ENCODE data around the gene STOM. TPM values are rescaled to one million over a fixed set of nuclear protein-coding genes. Genes with fewer than 3 reads are reported as not detected.

The STOM gene
- total and polyA plus RNA-seq, 4 donors, result 40.5 to 106 (median 63.9) TPM

DNA sequence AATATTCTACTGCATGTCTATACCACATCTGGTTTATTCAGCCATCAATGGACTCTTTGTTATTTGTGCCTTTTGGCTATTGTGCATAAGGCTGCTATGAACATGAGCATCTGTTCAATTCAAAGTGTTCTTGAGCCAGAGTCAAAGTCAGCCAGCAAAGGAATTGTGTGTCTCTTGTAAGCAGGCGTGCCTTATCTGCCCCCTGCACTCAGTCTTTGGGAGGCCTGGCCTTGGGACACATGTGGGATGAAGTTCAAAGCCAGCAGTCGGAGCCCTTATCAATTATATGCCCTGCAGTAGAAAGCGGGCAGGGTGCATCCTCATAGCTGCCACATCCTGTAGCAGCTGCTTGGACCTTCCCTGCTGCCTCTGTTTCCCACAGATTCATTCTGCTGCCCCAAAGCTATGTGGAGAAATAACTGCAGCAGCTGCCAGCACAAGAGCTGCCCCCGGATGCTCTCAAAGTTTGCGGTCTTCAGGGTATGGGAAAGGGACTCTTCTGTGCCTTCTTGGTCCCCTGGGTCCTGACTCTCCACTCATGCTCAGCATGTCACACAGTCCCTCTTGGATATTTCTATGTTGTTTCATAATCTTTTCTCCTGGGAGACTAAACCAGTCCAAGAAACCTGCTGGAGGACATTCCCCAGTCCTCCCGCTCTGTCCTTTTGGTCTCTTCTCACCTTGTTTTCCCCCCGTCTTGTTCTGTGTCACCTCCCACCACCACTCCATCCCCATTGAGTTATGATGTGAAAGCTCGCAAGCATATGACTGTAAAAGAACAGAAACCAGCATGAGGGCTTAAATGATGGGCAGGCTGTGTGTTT is 35.9 kb downstream of the STOM start:
- no peaks in the 10 kb centered on the region for H3K4me1 ChIP-seq (ENCODE audit: control insufficient read depth, insufficient read depth, low read length)

DNA sequence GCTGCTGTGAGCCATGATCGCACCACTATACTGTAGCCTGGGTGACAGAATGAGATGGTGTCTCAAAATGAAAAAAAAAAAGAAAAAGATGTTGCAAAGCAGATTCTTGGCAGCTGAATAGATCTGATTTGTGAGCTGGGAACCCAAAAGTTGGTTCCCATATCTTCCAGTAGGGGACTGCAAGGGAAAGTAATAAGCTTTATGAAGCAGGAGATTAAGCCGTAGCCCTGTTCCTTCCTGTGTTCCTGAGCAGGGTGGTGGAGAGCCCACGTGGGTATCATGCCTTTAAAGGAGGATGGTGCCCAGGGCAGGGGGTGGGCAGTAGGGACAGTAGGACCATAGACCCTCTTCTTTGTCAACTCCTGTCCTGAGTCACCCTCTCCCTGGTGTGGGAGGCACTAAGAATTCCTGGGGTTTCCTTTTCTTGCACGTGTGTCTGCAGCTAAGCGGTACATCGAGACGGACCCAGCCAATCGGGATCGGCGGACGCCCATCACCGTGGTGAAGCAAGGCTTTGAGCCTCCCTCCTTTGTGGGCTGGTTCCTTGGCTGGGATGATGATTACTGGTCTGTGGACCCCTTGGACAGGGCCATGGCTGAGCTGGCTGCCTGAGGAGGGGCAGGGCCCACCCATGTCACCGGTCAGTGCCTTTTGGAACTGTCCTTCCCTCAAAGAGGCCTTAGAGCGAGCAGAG is 37.9 kb downstream of the STOM start:
- Histone ChIP-seq H3K27ac (ENCODE audit: low read depth, low read length) (no peak overlapping the region), H3K4me3 (ENCODE audit: low read depth, low read length) (no peak overlapping the region), H3K36me3 (ENCODE audit: control insufficient read depth, insufficient read depth, low read length) (peaks cover 22% of the 10 kb centered on the region), H3K4me1 (ENCODE audit: control insufficient read depth, insufficient read depth, low read length) (no peaks in the 10 kb centered on the region), H3K27me3 (ENCODE audit: control insufficient read depth, insufficient read depth, low read length) (no peaks in the 10 kb centered on the region), H3K9me3 (ENCODE audit: control insufficient read depth, insufficient read depth, low read length) (no peaks in the 10 kb centered on the region)
- DNase-seq (ENCODE audit: low read depth in 4 of 6, low spot score in 6 of 6), result no peak
- 91% methylated on average over 12 of the region's 14 CpGs for WGBS (ENCODE audit: insufficient coverage)

More for the DNA sequence above, 35.9 kb downstream of the STOM start:
- H3K27ac ChIP-seq (ENCODE audit: low read depth, low read length), result no peak overlapping the region
- H3K4me3 ChIP-seq (ENCODE audit: low read depth, low read length), result no peak overlapping the region
- peaks cover 10% of the 10 kb centered on the region for H3K36me3 ChIP-seq (ENCODE audit: control insufficient read depth, insufficient read depth, low read length)
- no peaks in the 10 kb centered on the region for H3K9me3 ChIP-seq (ENCODE audit: control insufficient read depth, insufficient read depth, low read length)
- DNase-seq (ENCODE audit: low read depth in 4 of 6, low spot score in 6 of 6), result no peak
- H3K27me3 ChIP-seq (ENCODE audit: control insufficient read depth, insufficient read depth, low read length), result no peaks in the 10 kb centered on the region
- 83% methylated on average over 6 of the region's 8 CpGs for WGBS (ENCODE audit: insufficient coverage)

GRCh38 chr9:121331549-121331948 is 38.5 kb downstream of the STOM start:
- H3K36me3 ChIP-seq (ENCODE audit: control insufficient read depth, insufficient read depth, low read length), result peaks cover 28% of the 10 kb centered on the region
- no peaks in the 10 kb centered on the region for H3K9me3 ChIP-seq (ENCODE audit: control insufficient read depth, insufficient read depth, low read length)
- no peaks in the 10 kb centered on the region for H3K27me3 ChIP-seq (ENCODE audit: control insufficient read depth, insufficient read depth, low read length)
- H3K4me3 ChIP-seq (ENCODE audit: low read depth, low read length), result no peak overlapping the region
- DNase-seq (ENCODE audit: low read depth in 4 of 6, low spot score in 6 of 6), result no peak
- no peak overlapping the region for H3K27ac ChIP-seq (ENCODE audit: low read depth, low read length)
- WGBS (ENCODE audit: insufficient coverage), result 94% methylated on average over 2 of the region's 3 CpGs
- H3K4me1 ChIP-seq (ENCODE audit: control insufficient read depth, insufficient read depth, low read length), result no peaks in the 10 kb centered on the region

DNA sequence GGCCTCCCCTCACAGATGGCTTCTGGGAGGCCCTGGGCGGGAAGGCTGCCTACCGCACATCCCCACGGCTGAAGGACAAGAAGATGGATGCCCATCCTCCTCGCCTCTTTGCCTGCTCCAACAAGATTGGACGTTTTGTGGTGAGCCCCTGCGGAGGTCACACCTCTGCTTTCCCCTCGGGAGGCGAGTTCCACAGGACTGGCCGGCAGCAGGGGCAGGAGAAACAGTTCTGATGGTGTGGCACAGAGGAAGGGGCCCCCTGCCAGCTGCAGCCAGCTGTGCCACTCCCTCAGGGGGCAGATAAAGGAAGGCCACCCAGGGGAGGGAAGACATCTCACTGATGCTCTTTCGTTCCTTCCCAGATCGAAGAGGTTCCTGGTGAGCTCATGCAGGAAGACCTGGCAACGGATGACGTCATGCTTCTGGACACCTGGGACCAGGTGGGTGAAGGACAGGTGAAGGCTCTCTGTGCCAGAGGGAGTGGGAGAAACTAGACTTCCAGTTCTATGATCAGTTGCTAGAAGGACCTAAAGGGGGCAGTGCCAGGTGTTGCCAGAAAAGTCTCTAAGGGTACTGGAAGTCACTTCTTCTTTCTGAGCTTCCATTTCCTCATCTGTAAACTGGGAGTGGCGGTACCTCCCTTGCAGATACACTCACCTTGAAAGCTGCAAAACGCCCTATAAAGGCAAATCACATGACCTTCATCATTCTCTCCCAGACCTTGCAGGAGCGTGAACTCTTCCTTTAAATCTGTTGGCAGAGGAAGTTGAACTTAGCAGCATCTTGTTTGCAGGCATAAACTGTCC is 41.0 kb downstream of the STOM start:
- DNase-seq (ENCODE audit: low read depth in 4 of 6, low spot score in 6 of 6), result no peak
- WGBS (ENCODE audit: insufficient coverage), result 88% methylated on average over 15 of the region's 16 CpGs
- no peak overlapping the region for H3K4me3 ChIP-seq (ENCODE audit: low read depth, low read length)
- H3K36me3 ChIP-seq (ENCODE audit: control insufficient read depth, insufficient read depth, low read length), result peaks cover 38% of the 10 kb centered on the region
- H3K4me1 ChIP-seq (ENCODE audit: control insufficient read depth, insufficient read depth, low read length), result peaks cover 3% of the 10 kb centered on the region
- H3K27me3 ChIP-seq (ENCODE audit: control insufficient read depth, insufficient read depth, low read length), result no peaks in the 10 kb centered on the region
- H3K9me3 ChIP-seq (ENCODE audit: control insufficient read depth, insufficient read depth, low read length), result no peaks in the 10 kb centered on the region
- no peak overlapping the region for H3K27ac ChIP-seq (ENCODE audit: low read depth, low read length)

DNA sequence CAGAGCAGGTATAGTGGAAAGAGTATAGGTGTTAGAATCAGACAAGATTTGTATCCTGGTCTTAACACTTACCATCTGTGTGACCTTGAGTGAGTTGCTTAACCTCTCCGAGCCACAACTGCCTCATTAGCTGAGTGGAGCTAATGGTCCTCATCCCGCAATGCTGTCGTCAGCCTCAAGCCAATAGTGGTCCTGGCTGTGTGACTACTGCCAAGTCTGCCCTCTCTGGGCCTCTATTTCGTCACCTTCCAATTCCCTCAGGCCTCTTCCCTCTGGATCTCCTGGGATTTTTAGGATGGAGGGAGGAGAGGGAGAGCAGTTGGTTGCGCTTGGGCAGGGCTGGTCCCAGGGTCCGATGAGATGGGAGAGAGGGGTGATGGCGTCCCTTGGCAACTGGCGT is 41.6 kb downstream of the STOM start:
- H3K4me1 ChIP-seq (ENCODE audit: control insufficient read depth, insufficient read depth, low read length), result peaks cover 3% of the 10 kb centered on the region
- H3K9me3 ChIP-seq (ENCODE audit: control insufficient read depth, insufficient read depth, low read length), result no peaks in the 10 kb centered on the region
- no peak overlapping the region for H3K27ac ChIP-seq (ENCODE audit: low read depth, low read length)
- WGBS (ENCODE audit: insufficient coverage), result 79% methylated on average over 6 of the region's 8 CpGs
- DNase-seq (ENCODE audit: low read depth in 4 of 6, low spot score in 6 of 6), result no peak
- H3K27me3 ChIP-seq (ENCODE audit: control insufficient read depth, insufficient read depth, low read length), result no peaks in the 10 kb centered on the region
- peaks cover 38% of the 10 kb centered on the region for H3K36me3 ChIP-seq (ENCODE audit: control insufficient read depth, insufficient read depth, low read length)
- H3K4me3 ChIP-seq (ENCODE audit: low read depth, low read length), result no peak overlapping the region

DNA sequence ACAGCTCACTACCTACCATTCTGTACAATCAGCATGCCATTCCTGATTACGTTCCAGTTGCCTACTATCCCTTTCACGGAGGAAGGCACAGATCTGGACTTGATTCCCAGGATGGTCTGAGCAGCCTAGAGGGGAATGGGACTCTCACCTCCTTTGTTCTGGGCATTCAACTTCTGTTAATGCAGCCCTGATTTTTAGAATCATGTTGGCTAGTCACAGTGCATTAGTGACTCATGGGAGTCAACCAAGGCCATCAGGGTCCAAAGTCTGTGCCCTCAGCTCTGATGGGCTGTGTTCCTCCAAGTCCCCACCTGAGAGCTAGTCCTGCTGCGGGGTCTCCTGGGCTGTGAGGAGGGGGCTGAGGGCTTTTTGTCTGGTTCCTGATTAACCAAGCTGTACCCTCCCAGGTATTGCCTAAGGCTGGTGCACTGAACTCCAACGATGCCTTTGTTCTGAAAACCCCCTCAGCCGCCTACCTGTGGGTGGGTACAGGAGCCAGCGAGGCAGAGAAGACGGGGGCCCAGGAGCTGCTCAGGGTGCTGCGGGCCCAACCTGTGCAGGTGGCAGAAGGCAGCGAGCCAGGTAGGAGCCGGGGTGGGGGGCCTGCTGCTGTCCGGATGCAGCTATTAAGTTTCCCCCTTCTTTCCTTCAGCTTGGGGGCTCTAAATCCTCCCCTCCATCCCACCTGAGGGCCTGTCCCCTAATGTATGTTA is 43.0 kb downstream of the STOM start:
- no peak overlapping the region for H3K4me3 ChIP-seq (ENCODE audit: low read depth, low read length)
- H3K4me1 ChIP-seq (ENCODE audit: control insufficient read depth, insufficient read depth, low read length), result peaks cover 3% of the 10 kb centered on the region
- 96% methylated on average over 6 of the region's 11 CpGs for WGBS (ENCODE audit: insufficient coverage)
- no peaks in the 10 kb centered on the region for H3K27me3 ChIP-seq (ENCODE audit: control insufficient read depth, insufficient read depth, low read length)
- no peak for DNase-seq (ENCODE audit: low read depth in 4 of 6, low spot score in 6 of 6)
- peaks cover 34% of the 10 kb centered on the region for H3K36me3 ChIP-seq (ENCODE audit: control insufficient read depth, insufficient read depth, low read length)
- H3K27ac ChIP-seq (ENCODE audit: low read depth, low read length), result no peak overlapping the region
- H3K9me3 ChIP-seq (ENCODE audit: control insufficient read depth, insufficient read depth, low read length), result no peaks in the 10 kb centered on the region

GRCh38 chr9:121326130-121326838 is 43.8 kb downstream of the STOM start:
- Histone ChIP-seq H3K36me3 (ENCODE audit: control insufficient read depth, insufficient read depth, low read length) (peaks cover 31% of the 10 kb centered on the region), H3K27ac (ENCODE audit: low read depth, low read length) (no peak overlapping the region), H3K4me1 (ENCODE audit: control insufficient read depth, insufficient read depth, low read length) (peaks cover 3% of the 10 kb centered on the region), H3K4me3 (ENCODE audit: low read depth, low read length) (no peak overlapping the region), H3K9me3 (ENCODE audit: control insufficient read depth, insufficient read depth, low read length) (no peaks in the 10 kb centered on the region), H3K27me3 (ENCODE audit: control insufficient read depth, insufficient read depth, low read length) (no peaks in the 10 kb centered on the region)
- 76% methylated on average over 16 of the region's 19 CpGs for WGBS (ENCODE audit: insufficient coverage)
- DNase-seq (ENCODE audit: low read depth in 4 of 6, low spot score in 6 of 6), result peak in 1 of 6 donors; percentile 40

DNA sequence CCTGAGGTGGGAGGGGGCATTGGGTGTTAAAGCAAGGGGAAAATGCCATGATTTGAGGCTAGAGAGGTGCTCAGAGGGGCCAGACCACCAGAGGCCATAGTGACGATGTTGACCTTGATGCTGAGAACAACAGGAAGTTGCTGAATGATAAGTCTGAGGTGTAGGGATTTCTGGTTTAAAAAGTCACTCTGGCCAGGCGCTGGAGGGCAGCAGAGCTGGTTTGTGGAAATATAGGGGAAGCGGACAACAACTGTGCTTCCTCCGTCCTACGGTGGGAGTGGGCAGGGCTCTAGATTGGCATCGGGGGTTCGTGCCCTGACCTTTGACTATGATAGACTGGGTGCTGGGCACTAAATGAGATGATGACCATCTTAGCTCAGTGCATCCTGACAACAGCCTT is 44.7 kb downstream of the STOM start:
- peaks cover 3% of the 10 kb centered on the region for H3K4me1 ChIP-seq (ENCODE audit: control insufficient read depth, insufficient read depth, low read length)
- H3K4me3 ChIP-seq (ENCODE audit: low read depth, low read length), result no peak overlapping the region
- DNase-seq (ENCODE audit: low read depth in 4 of 6, low spot score in 6 of 6), result no peak
- peaks cover 37% of the 10 kb centered on the region for H3K36me3 ChIP-seq (ENCODE audit: control insufficient read depth, insufficient read depth, low read length)
- peak overlapping the region; percentile 0 for H3K27ac ChIP-seq (ENCODE audit: low read depth, low read length)
- no peaks in the 10 kb centered on the region for H3K9me3 ChIP-seq (ENCODE audit: control insufficient read depth, insufficient read depth, low read length)
- H3K27me3 ChIP-seq (ENCODE audit: control insufficient read depth, insufficient read depth, low read length), result no peaks in the 10 kb centered on the region
- WGBS (ENCODE audit: insufficient coverage), result 98% methylated on average over 7 of the region's 7 CpGs

Measured in spinal cord (tissue), 10 donors.